Measurements from ENCODE around the gene DUSP9.

Gene DUSP9

DNA sequence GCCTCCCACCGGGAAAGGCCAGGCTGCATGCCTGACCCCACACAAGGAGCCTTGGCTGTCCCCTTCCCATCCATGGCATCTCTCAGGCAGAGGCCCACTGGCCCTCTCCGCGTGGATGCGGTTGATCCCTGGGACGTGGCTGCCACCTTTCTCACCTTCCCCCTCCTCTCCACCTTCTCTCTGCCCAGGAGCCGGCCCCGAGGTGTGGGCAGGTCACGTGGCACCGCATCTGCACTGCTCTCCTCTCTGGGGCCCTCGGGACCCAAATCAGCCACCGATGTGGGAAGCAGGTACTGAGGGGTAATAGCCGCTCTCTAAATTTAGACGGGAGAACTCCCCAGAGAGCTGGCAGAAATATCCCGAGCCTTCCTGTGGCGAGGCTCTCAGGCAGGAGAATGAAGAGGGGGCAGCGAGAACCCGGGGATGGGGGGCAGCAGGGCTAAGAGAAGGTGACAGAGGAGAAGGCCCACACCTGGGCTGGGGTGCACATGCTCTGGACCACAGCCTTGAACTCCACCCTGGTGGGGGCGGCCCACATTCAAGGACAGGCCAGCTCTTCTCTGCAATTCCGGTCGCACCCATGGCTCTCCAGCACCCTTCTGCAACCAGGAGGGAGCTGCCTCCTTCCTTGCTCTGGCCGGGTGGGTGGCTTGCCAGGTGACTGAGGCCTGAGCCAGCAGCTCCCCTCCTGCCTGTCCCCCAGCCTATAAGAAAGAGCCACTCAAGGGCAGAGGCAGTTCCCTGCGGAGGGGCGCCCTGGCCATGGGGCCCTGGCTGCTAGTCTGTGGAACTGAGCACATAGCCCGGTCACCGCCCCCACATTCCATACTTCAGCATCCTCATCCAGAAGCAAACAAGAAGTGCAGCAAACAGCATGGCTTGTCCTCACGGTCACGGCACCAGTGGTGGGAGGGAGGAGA, 9.6 kb upstream of the DUSP9 start:
- no peak for DNase-seq

DNA sequence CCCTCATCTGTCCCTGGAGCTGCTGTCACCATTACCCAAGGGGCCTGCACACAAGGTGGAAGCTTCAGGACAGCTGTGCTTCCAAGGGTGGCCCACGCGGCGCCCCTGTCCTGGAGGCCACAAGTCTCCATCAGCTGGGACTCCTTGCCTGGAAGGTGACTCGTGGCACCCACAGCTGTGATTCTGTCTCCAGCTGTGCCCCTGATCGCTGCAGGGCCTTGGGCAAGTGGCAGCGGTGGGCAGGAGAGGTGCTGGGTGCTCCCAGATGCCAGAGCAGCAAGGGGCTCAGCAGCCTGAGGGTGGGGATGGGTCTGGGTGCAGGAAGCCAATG, 9.0 kb upstream of the DUSP9 start:
- DNase-seq = no peak

DNA sequence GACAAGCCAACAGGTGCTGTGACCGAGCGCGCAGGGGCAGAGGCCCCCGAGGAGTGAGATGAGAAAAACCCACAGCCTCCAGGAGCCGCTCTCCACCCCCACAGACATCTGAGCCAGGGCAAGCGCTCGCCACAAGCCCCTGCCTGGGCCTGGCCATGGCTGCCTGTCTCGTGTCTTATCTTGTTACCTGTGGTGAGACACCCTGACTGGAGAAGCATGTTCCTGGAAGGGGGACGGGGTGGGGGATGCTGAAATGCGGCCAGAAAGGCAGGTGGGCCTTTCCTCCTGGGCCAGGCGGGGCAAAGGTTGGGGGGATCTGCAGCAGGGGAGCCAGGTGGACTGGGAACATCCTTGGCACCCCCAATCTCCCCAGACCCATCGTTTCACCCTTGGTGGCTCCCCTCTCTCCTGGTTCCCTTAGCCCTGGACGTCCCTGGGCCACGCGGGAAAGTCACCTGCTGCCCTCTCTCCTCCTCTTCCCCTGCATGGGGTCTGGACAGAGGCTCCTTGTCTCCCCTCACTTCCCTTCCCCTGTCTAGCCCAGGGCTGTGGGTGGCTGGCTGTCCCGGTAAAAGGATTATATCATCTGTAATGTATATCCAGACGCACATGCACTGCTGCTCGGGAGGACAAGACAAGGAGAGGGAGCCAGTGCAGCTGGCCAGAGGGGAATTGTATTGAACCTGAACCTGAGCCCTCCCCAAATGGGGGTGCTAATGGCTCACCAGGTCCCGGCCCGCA, 8.4 kb upstream of the DUSP9 start:
- DNase-seq = no peak

DNA sequence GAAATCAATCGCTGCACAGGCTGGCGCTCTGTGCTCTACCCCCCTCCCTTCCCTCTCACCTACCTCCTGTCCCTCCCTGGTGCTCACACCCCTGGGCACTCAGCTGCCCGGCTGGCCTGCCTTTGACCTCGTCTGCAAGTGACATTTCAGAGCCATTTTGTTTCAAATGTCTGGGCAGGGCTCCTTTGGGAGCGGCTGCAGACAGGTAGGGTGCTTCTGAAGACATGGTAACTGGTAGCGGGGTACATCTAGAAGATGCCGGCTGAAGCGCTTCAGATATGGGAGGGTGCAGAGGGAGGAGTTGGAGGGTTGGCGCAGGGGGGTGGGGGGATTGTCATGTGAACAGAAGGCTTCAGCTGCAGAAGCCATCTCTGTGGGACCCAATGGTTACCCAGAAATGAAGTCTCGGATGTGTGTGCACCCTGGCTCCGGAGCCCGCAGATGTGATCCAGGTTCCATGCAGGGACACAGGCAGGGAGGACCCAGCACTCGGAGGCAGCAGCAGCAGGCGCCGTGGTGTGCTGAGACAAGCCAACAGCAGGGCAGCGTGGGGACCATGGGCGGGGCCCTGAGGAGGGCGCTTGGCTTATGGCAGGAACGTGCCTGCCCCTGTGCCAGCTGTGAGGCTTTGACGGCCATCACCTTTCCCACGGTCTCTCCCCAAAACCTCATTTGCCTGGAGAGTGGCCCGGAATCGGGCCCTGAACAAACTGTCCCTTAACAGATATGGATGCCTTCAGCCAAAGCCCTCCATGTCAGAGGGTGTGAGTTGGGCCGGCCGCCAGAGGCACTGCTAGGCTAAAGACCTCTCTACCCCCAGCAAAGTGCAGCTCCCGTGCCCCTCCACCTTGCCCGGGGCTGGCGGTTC, 7.6 kb upstream of the DUSP9 start:
- no peak for DNase-seq

DNA sequence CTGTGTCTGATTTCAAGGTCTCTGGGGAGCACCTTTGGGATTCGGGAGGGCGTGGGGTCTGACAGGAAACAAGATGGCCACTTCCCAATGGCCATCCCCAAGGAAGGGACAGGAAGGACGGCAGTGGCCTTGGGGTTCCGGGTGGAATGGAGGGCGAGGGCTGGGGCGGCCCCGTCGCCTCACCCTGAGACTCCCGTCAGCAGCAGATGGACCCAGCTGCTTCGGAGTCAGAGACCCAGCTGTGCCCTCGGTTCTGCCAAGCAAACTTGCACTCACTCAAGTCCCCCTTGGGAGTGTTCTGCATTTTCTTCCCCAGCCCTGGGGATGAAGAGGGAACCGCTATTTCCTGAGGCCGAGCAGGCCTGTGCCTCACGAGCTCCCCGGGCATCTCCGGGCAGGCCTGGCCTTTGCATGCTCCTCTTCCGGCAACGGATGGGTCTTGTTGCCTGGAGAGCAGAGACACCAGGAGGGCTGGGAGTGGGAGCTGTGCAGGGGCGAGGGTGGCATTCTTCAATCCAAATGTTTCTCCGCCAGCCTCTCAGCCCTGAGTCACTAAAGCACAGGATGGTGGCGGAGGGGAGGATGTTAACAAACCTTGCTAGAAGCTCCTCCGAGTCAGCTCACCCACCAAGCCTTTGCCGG, 6.8 kb upstream of the DUSP9 start:
- no peak for DNase-seq

DNA sequence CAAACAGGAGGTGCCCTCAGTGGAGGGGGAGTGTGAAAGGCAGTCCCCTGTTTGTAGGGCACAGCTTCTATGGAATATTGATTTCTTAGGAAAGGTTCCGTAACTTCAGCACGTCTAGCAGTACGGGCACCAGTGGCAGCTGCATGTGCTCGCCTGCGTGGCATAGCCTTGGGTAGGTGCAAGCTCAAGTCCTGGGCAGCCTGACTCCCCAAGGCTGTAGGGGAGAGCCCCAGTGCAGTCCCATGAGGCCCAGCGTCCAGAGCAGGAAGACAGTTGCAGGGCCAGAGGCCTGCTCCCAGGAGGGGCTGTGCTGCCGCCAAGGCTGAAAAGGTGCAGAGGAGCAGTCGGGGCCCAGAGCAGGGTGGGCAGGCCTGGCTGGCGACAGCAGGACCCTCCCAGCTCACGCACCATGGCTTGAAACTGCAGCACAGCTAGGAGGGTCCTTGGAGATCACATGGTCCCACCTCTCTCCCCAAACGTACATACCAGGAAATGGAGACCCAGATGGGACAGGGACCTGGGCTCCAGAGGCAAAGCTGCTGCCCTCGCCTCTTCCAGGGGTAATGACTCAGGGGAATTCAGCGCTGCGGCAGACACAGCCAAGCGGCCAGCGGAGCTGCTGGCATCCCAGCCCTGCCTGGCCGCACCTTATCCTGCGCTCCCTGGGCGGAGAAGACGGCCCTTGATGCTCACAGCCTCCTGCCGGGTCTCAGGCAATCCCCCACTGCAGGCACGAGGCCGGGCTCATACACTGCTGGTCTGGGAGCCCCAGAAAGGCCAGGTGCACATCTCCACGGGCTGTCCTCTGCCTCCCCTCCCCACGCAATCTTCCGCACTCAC, 6.0 kb upstream of the DUSP9 start:
- DNase-seq = no peak

DNA sequence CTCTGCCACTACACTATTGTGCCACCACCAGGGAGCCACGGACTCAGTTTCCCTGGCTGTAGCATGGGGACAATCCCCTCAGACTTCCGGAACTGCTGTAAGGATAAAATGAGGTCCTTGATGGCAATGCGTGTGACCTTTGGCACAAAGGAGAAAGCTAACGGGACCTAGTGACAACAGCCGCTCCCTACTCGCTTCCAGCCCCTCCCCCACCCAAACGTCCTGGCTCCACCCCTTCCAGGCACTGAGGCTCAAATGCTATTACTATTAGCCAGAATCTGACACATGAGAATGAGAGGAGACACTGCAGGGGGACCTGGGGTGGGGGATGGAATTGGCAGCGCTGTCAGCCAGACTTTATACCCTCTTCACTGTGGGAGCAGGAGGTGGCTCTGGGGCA, 5.4 kb upstream of the DUSP9 start:
- no peak for DNase-seq

DNA sequence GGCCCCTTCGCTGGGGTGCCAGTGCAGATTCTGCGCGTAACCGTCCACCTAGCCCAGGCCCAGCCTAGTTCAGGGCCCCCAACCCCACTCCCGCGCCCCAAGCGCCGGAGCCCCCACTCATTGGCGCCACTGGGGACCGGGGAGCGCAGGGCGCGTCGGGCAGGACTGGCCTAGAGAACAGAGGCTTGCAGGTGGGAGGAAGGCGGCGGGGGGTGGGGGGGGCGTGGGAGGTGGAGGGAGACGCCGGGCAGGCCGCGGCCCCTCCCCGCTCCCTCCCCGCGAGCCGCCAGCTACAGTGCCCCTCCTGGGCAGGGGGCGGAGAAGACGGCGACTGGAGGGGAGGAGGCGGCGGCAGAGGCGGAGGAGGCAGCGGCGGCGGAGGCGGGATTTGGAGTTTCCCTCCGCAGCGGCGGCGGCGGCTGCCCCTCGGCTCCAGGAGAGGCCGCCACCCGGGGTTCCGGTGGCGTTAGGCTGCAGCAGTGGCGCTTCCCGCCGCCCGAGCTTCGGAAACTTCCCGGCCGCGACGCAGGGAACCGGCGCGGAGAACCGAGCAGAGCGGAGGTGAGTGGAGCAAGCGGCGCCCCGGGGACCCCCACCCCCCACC, 4.8 kb upstream of the DUSP9 start:
- DNase-seq = no peak

DNA sequence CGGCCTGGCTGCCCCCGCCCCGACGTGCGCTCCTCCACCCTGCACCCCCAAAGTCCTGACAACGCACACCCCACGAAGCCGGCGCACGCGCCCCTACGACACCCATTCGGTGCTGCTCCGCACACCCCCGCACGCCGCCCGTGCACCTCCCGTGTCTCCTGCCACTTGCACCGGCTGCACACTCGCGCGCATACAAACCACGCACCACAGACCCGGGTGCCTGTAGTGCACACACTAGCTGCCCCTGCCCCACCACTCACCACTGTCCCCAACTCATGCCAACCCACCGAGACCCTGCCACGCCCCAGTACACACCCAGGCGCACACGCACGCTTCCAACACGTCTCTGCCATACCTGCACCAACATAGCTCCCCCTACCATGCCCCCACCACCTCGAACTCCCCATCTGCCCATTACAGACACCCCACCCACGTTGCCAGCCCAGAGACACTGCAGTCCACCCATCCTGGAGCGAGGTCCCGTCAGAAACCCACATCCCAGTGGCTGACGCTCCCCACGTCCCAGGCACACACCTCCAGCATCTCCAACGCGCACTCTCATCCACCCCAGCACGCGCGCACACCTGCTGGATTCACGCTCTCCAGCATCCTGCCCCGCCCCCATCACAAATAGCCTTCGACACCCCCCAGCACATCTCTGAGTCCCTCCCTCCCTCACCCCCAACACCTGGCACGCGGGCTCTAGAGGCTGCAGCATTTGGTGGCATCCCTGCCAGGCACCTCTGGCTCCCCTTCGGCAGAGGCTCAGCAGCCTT, 4.2 kb upstream of the DUSP9 start:
- DNase-seq = no peak

DNA sequence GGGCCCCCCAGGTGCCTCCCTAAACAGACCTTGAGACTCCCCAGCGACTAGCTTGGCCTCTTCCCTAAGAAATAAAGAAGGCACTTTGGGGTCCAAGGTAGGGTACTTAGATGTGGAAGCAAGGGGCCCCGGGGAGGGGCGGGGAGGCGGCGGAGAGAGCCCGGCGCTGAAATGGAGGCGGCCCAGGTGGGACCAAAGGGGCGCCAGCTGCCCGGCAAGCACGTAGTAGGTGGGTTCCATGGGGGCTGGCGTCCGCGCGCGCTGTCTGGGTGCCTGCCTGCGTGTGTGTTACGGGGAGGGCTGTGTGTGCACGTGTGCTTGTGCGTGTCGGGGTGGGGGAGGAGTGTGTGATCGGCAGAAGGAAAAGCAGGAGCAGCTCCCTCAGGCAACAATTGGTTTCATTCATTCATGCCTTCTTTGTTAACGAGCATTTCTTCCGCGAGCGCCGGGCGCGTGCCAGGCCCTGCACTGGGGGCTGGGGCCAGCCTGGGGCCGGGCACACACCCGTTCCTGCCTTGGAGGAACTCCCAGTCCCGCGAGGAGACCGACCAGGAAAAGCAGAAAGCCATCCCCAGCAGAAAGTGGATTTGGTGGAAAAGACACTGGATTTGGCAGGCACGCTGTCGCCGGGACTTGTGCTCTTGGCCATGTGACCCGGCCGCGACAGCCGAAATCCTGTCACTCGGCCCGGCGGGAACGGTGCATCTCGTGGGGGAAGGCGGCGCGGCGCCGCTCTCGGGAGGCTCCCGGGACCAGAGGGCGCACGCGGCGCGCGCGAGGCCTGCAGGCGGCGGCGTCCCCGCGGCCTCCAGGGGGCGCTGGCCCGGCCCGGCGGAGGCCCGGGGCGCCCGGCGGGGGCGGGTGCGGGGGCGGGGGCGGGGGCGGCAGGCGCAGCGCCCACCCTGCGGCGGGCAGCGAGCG, 3.3 kb upstream of the DUSP9 start:
- DNase-seq = no peak

DNA sequence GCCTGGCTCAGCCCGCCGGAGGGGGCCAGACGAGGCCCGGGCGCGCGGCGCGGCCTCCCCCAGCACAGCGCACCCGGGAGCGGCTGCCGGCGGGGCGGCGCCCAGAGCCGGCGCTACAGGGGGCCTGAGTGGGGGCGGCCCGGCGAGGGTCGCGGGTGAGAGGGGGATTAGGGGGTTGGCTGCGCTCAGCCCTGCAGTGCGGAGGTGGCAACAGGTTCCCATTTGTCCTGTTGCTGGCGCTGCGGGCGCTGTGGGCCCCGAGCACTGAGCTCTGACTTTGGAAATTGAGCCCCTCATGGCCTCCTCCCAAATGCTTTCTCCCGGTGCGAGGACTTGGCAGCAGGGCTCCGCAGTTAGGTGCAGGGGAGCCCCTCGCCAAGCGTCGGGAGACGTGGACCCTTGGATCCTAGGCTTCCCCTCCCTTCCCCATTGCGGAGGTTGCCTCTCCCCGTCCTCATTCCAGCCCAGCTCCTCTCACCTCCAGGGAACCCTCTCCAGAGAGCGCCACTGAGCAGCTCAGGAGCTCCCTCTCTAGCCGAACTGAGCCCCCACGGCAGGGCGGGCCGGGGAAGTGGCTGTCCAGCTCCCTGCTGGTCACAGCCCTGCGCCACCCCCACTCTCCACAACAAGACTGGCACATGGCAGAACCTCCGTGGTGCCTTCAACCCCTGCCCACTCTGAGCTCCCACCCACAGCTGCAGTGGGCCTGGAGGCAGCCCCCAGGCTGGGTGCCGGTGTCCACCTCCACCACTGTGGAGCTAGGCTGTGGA, 2.5 kb upstream of the DUSP9 start:
- DNase-seq = no peak

DNA sequence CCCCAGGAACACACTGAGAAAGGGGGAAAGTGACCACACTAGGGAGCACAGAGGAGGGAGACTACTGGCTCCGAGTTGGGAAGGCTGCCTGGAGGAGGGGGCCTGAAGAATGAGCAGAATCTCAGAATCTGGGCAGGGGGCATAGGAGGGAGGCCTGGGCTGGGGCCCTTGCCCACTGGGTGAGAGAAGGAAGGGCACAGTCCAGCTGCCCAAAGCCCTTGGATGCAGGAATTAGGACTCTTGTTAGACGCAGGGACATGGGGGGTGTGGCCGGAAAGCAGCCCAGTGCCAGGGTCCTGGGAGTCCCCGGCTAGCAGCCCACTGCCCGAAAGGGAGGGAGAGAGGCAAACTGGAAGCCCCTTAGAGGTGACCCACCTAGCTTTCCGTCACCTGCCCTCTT, 1.9 kb upstream of the DUSP9 start:
- no peak for DNase-seq

DNA sequence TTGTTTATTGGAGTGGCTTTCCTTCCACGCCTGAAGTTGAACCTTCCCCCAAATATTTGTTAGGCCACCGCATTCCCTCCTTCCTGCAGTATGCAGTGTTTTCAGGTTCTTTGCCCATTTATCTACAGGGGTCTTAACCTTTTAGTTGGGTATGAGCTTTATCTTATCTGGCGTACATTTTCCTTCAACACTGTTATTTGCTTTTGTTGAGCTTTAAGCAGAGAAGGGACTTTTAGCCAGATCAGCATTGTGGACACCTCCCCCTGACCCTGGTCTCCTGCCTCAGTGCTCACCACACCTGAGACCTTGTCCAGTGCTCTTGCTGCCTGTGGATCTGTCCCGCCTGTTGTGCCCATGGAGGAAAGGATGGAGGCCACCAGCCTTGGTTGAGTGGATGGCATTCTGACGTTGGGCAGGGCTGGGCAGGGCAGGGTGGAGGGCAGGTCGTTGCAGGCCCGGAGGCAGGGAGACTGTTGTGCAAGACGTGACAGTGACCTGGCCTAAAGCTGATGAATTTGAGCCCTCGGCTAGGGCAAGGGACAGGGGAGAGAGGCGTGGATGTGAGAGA, 998 bp upstream of the DUSP9 start:
- DNase-seq = no peak

DNA sequence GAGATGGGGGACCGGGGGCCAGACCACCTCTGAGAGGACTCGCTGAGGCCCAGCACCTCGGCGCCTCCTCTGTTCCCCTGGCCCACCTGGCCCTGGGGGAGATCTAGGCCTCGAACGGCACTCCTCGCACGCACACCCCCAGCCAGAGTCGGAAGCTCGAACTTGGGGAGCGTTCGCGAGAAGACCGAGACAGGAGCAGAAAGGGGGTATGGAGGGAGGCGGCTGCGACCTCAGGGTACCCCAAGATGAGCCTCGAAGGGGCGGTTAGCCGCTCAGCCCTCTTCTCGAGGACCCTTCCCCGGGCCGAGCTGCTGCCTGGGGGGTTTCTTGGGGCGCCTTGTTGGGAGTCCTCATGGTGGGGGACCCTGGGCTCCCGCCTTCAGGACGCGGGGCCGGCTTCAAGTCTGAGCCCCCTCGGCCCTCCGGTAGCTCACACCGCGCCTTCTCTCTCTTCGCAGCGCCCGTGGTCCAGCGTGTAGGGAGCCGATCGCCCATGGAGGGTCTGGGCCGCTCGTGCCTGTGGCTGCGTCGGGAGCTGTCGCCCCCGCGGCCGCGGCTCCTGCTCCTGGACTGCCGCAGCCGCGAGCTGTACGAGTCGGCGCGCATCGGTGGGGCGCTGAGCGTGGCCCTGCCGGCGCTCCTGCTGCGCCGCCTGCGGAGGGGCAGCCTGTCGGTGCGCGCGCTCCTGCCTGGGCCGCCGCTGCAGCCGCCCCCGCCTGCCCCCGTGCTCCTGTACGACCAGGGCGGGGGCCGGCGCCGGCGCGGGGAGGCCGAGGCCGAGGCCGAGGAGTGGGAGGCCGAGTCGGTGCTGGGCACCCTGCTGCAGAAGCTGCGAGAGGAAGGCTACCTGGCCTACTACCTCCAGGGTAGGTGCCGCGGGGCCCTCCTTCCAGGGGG, 706 bp downstream of the DUSP9 start:
- no peak for DNase-seq

DNA sequence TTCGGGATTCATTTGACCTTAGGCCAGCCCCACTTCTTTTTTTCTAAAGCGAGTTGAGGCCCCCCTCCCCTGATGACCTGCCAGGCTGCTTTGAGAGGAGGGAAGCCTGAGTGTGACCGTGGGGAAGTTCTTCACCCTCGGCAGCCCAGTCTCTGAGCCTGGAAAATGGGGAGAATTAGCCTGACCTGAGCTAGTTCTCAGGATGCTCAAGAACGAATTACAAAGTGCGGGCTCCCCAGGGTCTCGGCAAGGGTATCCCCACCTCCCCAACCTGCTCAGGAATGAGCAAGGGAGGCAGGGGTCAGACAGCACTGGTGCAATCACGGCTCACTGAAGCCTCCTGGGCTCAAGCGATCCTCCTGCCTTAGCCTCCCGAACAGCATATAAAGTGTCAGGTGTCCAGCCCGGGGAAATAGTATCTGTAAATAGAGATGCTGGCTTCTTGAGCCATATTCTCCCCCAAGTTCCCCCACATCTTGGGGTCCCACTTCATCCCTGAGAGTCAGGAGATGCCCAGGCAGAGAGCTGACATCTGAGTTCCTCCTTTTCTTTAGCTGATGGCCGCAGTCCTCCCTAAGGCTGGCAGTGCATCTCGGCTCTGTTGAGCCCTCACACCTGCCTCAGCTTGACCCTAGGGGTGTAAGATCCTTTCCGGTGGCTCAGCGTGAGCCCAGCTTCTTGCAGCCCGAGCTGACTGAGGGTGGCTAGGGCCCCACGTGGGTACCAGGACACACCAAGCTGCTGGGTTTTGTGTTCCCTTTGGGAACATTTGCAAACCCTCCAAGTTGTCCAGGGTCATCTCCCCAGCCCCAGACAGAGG, 1.6 kb downstream of the DUSP9 start:
- no peak for DNase-seq

DNA sequence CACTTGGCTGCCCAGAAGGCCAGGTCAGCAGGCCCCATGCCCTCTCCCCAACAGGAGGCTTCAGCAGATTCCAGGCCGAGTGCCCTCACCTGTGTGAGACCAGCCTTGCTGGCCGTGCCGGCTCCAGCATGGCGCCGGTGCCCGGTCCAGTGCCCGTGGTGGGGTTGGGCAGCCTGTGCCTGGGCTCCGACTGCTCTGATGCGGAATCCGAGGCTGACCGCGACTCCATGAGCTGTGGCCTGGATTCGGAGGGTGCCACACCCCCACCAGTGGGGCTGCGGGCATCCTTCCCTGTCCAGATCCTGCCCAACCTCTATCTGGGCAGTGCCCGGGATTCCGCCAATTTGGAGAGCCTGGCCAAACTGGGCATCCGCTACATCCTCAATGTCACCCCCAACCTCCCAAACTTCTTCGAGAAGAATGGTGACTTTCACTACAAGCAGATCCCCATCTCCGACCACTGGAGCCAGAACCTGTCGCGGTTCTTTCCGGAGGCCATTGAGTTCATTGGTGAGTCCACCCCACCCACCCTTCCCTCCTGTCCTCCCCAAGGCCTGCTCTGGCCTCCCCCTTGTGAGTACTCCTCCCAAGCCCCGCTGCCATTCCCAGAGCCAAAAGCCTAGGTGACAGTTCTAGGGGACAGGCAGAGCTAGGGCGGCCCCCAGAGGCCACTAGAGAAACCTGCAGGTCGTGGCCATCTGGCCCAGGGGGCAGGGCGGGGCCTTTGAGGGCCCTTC, 2.3 kb downstream of the DUSP9 start:
- DNase-seq = peak; percentile 16

All from NCI-H2029 (cell line).